DMS79 treated with DMSO at 0.1 percent for 48 hours (cell line): ENCODE results near the gene FBXO31.
"Not testable (repeated sequence)": the region's sequence is repeated elsewhere in the genome, so short reads cannot be mapped to it uniquely, and the experiment has no call there.

Experiments
- DNase-seq: peaks from one replicate; lab custom pipeline; 2025; lab: John Stamatoyannopoulos, UW

The FBXO31 gene

GRCh38 chr16:87342978-87343752 lies 40.4 kb downstream of the FBXO31 start:
- no peak for DNase-seq

GRCh38 chr16:87342504-87342903 lies 41.1 kb downstream of the FBXO31 start:
- DNase-seq, result no peak

DNA sequence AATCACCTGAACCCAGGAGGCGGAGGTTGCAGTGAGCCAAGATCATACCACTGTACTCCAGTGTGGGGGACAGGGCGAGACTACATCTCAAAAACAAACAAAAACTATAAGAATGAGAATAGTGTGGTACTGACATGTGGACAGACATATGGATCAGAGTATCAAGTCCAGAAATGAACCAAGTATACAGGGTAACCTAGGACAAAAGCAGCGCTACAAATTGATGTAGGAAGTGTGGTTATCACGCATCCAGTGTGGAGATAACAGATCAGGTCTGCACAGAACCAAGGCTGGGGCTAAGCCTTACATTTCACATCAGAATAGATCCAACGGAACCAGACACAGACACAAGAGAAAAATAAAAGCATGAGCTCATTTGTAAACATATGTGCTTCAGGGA lies 43.4 kb downstream of the FBXO31 start:
- no peak for DNase-seq

DNA sequence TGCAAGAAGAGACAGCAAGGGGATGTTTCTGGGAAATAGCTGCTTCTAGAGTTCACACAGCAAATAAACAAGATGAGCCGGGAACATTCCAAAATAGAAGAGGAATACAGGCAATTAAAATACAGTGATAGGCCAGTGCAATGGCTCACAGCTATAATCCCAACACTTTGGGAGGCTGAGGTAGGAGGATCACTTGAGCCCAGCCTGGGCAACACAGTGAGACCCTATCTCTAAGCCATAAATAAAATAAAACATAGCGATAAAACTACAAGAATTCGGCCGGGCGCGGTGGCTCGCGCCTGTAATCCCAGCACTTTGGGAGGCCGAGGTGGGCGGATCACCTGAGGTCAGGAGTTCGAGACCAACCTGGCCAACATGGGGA lies 43.9 kb downstream of the FBXO31 start:
- DNase-seq, result not testable (repeated sequence)

DNA sequence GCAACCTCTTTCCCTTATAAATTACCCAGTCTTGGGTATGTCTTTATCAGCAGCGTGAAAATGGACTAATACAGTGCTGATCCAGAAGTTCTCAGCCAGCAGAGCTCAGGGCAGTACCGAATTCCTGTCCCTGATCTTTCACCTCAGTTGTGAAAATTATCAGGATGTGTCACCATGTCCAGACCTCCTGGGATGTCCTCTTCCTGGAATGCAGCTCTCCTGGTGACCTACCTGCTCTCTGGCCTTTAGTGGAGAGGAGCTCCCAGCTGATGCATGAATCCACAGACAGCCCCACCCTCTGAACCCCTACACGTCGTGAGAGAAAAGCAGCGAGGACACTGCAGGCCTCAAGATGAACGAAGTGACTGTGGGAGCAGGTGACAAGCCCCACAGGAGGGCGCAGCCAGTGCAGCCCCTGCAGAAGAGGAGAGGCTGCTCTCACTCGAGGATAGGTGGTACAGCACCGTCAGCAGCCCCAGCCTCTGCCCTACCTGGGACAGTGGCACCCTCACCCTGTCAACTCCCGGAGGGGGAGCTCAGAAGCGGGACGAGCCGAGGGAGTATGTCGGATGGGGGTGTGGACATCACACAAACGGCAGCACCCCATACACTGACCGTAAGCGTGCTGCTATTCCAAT lies 44.4 kb downstream of the FBXO31 start:
- DNase-seq, result no peak

DNA sequence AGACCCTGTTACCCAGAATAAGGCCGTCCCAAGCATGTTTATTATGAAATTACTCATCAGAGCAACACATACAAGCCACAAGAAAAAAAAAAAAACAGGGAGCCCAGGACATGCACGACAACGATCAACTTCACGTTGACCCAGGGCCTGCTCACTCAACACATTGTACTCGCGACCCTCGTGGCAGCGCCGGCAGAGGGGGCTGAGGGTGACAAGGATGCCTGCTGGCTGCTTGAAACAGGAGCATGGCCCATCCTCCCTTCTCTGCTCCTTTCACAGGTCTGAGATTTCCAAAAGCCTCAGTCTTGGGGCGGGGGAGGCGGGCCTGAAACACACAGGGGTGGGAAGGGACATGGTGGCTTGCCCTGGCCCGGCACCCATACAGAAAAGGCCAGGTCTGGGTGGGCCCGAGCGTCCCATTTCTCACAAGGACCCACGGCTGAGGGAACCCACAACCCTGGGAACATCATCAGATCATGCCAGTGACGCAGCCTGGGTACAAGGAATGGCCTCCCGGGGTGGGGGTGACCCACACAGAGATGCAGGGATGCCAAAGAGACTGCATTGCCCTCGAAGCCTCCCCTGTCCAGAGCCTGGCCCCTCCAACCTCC lies 45.3 kb downstream of the FBXO31 start:
- DNase-seq, result no peak

GRCh38 chr16:87337262-87337771 lies 46.3 kb downstream of the FBXO31 start:
- DNase-seq, result no peak

DNA sequence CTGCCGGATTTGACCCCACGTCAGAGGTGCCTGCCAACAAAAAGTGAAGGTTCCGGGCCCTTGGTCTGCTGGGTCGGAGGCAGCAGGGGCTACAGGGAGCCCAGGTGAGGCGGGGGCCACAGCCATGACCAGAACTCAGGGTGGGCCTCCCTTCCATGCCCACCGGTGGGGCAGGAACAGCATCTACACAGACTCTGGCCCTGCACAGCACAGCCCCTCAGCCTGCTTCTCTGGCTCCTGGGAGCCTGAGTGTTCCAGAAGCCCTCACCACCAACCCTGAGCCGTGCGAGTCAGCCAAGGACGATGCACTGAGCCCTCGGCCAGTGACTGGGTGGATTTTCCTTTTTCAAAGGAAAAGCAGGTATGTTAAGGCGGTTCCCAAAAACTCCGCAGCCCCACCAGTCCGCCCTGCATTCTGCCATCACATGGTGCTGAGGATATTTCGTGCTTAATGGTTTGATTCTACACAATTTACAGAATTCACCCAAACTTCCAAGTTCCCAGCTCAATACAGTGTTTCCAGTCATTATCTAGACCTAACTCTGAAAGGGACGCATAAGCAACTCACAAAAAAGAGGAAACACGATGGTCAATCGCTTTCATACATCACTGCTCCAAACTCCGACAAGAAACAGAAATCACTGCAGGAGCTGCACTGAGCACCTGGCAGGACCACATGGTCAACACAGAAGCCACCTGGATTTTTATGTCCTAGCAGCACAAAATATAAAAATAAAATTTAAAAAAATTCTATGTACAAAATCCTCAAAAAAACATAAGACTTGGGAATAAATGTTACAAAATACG lies 46.9 kb downstream of the FBXO31 start:
- no peak for DNase-seq

DNA sequence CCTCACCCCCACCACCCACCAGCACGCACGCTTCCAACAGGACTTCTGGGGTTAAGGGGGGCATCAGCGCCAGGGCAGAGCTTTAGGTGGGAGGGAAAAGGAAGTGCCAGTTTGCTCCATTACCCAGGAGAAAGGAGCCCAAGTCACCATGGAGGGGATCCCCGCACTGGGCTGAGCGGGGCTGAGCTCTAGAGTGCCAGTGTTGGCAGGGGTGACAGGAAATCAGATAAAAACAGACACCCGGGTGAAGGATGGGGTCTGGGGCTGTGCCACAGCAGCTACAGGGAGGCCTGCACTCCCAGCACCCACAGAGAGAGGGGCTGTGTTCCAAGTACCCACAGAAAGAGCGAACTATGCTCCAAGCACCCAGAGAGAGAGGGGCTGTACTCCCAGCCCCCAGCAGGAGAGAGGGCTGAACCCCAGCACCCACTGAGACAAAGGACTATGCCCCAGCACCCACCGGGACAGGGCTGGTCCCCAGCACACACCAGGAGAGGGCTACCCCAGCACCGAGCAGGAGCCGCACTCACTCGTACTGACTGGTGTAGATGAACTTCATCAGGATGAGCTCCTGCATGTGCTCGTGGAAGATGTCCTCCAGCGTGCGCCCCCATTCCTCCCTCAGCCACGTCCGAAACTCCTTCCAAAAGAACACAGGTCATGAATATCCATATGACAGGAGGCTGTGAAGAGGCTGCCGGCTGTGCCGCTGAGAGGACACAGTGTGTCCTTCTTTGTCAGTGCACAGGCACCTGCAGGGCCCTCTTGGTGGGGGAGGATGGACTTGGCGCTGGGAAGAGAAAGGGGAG lies 47.7 kb downstream of the FBXO31 start:
- DNase-seq, result no peak

GRCh38 chr16:87334651-87335624 lies 48.6 kb downstream of the FBXO31 start:
- no peak for DNase-seq

GRCh38 chr16:87333581-87334331 lies 49.8 kb downstream of the FBXO31 start:
- DNase-seq, result no peak

GRCh38 chr16:87333101-87333500 lies 50.5 kb downstream of the FBXO31 start:
- DNase-seq, result no peak

GRCh38 chr16:87332150-87332549 lies 51.4 kb downstream of the FBXO31 start:
- DNase-seq, result no peak

GRCh38 chr16:87331241-87331801 lies 52.3 kb downstream of the FBXO31 start:
- DNase-seq, result no peak

DNA sequence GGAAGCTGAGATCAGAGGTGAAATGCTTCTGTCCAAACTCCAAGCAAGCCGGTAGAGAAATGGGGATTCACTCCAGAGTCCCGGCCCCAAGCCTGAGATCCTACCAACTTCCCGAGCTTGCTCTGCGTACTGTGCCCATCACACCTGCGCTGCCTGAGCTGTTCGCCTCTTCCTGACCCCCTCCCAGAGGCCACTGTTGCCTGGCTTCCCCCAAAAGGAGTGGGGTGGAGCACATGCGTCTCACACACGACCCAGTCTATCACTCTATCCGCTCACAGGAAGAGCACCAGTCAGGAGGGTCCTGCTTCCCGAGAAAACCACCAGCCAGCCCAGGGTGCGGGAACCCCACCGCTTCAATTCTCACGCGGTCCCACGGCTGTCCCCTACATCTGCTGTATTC lies 52.9 kb downstream of the FBXO31 start:
- no peak for DNase-seq

DNA sequence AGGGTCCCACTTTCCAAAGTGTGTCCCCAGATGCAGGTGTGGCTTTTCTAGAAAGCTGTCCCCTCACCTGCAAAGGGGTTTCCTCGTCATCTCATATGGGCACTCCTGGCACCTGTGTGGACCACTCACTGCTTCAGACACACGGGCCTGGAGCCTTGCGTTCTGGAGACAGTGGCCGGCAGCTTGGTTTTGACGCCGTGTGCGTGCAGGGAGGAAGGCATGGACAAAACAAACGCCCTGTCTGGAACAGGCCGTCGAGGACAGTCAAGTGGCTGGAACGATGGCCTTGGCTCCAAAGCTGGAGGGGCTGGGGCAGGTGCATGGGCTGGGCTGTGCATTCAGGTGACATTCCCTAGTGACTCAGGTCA lies 53.3 kb downstream of the FBXO31 start:
- DNase-seq, result no peak

DNA sequence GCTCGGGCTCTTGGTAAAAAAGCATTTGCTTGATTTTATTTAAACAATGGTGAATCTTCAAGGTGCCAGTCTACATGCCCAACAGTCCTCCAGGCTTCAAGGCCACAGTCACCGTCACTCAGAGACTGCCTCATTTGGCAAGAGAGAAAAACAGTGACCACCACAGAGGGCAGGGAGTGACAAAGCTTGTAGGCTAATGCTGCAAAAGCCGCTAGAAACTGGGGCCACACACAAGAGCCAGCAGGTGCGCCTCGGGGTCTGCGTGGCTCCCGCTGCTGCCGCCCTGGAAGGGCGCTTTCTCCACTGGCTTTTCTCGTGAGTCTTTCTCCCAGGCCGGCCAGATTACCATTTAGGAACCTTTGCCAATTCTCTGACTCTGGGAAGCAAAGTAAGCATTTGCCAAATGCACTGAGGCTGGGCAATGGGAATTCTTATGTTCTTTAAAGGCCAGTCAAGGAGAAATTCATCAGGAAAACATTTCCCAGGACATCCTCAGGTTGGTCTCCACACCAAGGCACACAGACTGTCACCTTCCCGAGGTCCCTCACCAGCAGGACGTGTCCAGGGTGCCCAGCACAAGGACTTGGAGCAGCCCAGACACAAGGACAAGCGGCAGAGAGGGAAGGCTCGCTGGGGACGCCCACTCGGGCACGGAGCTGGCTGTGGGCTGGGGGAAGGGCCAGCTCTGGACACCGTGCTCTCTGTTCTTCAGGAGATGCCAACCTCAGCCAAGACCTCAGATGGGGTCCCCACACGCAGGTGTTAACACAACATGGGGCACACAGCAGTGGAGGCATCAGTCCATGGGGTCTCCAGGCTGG lies 53.9 kb downstream of the FBXO31 start:
- DNase-seq, result no peak

- no peak for DNase-seq
Observed at GRCh38 chr16:87328846-87329245, 54.7 kb downstream of the FBXO31 start.
